ENCODE results near the gene ACAA2. TPM values are rescaled to one million over a fixed set of nuclear protein-coding genes. Genes with fewer than 3 reads are reported as not detected.

The ACAA2 gene
- polyA plus RNA-seq, 1 experiment, result 33.8 TPM

GRCh38 chr18:49744376-49745008 lies 68.8 kb downstream of the ACAA2 start:
- H3K4me3 ChIP-seq (ENCODE audit: low read depth, low read length), result no peak overlapping the region
- DNase-seq (ENCODE audit: low read depth, low spot score), result no peak
- no peaks in the 10 kb centered on the region for H3K27me3 ChIP-seq (ENCODE audit: control insufficient read depth, insufficient read depth, low read length)
- CTCF ChIA-PET, result no interaction called here
- H3K27ac ChIP-seq (ENCODE audit: low read depth, low read length), result no peak overlapping the region
- TF ChIP-seq CTCF (IDR thresholded peaks at IDR 0.05; ENCODE audit: low read depth, low read length), result no peak
- POLR2A ChIA-PET, result no interaction called here
- no peaks in the 10 kb centered on the region for H3K9me3 ChIP-seq (ENCODE audit: control insufficient read depth, insufficient read depth, low read length)

- CTCF ChIA-PET, result no interaction called here
- POLR2A ChIA-PET, result no interaction called here
- Histone ChIP-seq H3K9me3 (ENCODE audit: control insufficient read depth, insufficient read depth, low read length) (no peaks in the 10 kb centered on the region), H3K27ac (ENCODE audit: low read depth, low read length) (no peak overlapping the region), H3K4me3 (ENCODE audit: low read depth, low read length) (no peak overlapping the region), H3K27me3 (ENCODE audit: control insufficient read depth, insufficient read depth, low read length) (no peaks in the 10 kb centered on the region)
- DNase-seq (ENCODE audit: low read depth, low spot score), result no peak
- no peak for TF ChIP-seq CTCF (IDR thresholded peaks at IDR 0.05; ENCODE audit: low read depth, low read length)
These were observed 70.2 kb downstream of the ACAA2 start for GRCh38 chr18:49743117-49743567.

GRCh38 chr18:49742316-49743116 lies 70.8 kb downstream of the ACAA2 start:
- ChIA-PET CTCF (no interaction called here), POLR2A (no interaction called here)
- DNase-seq (ENCODE audit: low read depth, low spot score), result no peak
- no peak overlapping the region for H3K4me3 ChIP-seq (ENCODE audit: low read depth, low read length)
- no peaks in the 10 kb centered on the region for H3K9me3 ChIP-seq (ENCODE audit: control insufficient read depth, insufficient read depth, low read length)
- H3K27me3 ChIP-seq (ENCODE audit: control insufficient read depth, insufficient read depth, low read length), result no peaks in the 10 kb centered on the region
- no peak overlapping the region for H3K27ac ChIP-seq (ENCODE audit: low read depth, low read length)
- no peak for TF ChIP-seq CTCF (IDR thresholded peaks at IDR 0.05; ENCODE audit: low read depth, low read length)

- H3K9me3 ChIP-seq (ENCODE audit: control insufficient read depth, insufficient read depth, low read length), result no peaks in the 10 kb centered on the region
- CTCF ChIA-PET, result interaction anchor here (0.8 to 1.3 kb wide), 2 partner anchors 8 to 10 kb away, joined by 3 read pairs; no protein-coding TSS in a partner anchor
These were observed 74.1 kb downstream of the ACAA2 start for GRCh38 chr18:49739275-49739674.

More at GRCh38 chr18:49739275-49739674, 74.1 kb downstream of the ACAA2 start:
- POLR2A ChIA-PET, result no interaction called here
- no peak overlapping the region for H3K27ac ChIP-seq (ENCODE audit: low read depth, low read length)
- H3K4me3 ChIP-seq (ENCODE audit: low read depth, low read length), result no peak overlapping the region
- no peak for DNase-seq (ENCODE audit: low read depth, low spot score)
- no peaks in the 10 kb centered on the region for H3K27me3 ChIP-seq (ENCODE audit: control insufficient read depth, insufficient read depth, low read length)
- TF ChIP-seq CTCF (IDR thresholded peaks at IDR 0.05; ENCODE audit: low read depth, low read length), result no peak
